OCI-LY1 (cell line): ENCODE measurements around the gene LY86.

Experiments used
- EZH2 ChIP-seq: fragments of 200-600 bp; sonication (generic), shearing (Covaris generic); IDR thresholded peaks from 2 replicates; pipeline ENCODE4 v1.8.0; 2017; ENCODE audit warnings: borderline replicate concordance, mixed run types, mild to moderate bottlenecking, antibody characterized with exemption, low read length, moderate library complexity, mixed read lengths
- TF ChIP-seq, protein P1 (sequence below): fragments of 200-600 bp; sonication (generic), shearing (Covaris generic); IDR thresholded peaks from 2 replicates; pipeline ENCODE4 v1.5.1; 2017; ENCODE audit warnings: mild to moderate bottlenecking, antibody characterized with exemption, low read length, moderate library complexity, mixed read lengths

DNA sequence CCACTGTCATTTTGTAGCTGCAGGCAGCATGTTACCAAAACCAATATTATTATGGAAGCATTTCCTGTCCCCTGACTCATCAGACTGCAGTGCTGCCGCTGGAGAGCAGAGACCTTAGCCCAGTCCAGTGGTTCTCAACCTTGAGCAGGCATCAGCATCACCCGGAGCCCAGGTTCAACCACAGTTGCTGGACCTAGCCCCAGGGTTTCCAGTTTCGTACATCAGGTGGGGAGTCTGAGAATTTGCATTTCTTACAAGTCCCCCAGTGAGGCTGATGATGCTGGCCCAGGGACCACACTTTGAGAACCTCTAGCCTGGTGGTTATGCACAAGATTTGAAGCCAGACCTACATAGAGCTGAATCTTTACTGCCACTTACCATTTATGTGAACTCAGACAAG, 47.3 kb downstream of the LY86 start:
- TF ChIP-seq, protein P1, sequence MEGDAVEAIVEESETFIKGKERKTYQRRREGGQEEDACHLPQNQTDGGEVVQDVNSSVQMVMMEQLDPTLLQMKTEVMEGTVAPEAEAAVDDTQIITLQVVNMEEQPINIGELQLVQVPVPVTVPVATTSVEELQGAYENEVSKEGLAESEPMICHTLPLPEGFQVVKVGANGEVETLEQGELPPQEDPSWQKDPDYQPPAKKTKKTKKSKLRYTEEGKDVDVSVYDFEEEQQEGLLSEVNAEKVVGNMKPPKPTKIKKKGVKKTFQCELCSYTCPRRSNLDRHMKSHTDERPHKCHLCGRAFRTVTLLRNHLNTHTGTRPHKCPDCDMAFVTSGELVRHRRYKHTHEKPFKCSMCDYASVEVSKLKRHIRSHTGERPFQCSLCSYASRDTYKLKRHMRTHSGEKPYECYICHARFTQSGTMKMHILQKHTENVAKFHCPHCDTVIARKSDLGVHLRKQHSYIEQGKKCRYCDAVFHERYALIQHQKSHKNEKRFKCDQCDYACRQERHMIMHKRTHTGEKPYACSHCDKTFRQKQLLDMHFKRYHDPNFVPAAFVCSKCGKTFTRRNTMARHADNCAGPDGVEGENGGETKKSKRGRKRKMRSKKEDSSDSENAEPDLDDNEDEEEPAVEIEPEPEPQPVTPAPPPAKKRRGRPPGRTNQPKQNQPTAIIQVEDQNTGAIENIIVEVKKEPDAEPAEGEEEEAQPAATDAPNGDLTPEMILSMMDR: no peak
- no peak for TF ChIP-seq EZH2
